Suprapubic skin (tissue), 4 donors: ENCODE measurements around the gene DDO.

Source experiments
- CTCF ChIP-seq, 2 donors: fragments of 200-600 bp in 1 of 2; fragments of 450-650 bp in 1 of 2; sonication (generic) in 1 of 2; IDR thresholded peaks; one replicate each; pipeline ENCODE4 v1.5.1; 2016 to 2019; ENCODE audit warnings: antibody characterized with exemption in 2 of 2, mild to moderate bottlenecking in 1 of 2, moderate library complexity in 1 of 2
- EP300 ChIP-seq: sonication (generic); formaldehyde crosslinking; IDR thresholded peaks from one replicate; pipeline ENCODE4 v1.6.1; 2017; ENCODE audit warnings: antibody characterized with exemption
- POLR2A ChIP-seq, 2 donors: fragments of 450-650 bp; IDR thresholded peaks; one replicate each; pipeline ENCODE4 v1.6.1; 2017; ENCODE audit warnings: antibody characterized with exemption in 2 of 2, mild to moderate bottlenecking in 2 of 2, moderate library complexity in 2 of 2
- POLR2AphosphoS5 ChIP-seq, 3 donors: sonication (generic); formaldehyde crosslinking; IDR thresholded peaks; one replicate each; pipeline ENCODE4 v1.6.1; 2017; ENCODE audit warnings: antibody characterized with exemption in 3 of 3

DNA sequence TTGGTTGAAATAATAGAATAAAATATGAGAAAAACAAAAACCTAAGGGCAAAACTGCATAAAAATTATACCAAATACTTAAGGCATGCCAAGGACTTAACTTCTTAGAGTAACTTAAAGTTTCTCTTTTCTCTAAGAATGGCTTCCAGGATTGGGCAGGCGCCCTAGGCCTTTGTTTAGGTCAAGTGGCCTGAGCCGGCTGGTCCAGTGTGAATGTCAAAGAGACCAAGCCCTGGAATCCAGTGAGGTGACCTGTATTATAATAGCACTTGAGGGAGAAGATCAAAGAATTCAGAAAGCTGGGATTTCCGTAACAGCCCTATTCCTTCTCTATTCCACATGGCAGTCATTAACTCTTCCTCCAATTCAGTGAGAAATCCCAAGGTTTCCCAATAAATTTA lies 63.8 kb downstream of the DDO start:
- TF ChIP-seq CTCF (IDR thresholded peaks at IDR 0.05) (no peak), EP300 (no peak), POLR2A (IDR thresholded peaks at IDR 0.05) (no peak), POLR2AphosphoS5 (IDR thresholded peaks at IDR 0.05) (no peak)
